Activated effector memory CD4-positive, alpha-beta T cell treated with anti-CD3 and anti-CD28 coated beads, Interleukin-2, amount 50 U/mL, for 16 hours (primary cell): Measurements from ENCODE around the gene RCAN3.
"Not testable (repeated sequence)": the region's sequence is repeated elsewhere in the genome, so short reads cannot be mapped to it uniquely, and the experiment has no call there.

Experiments
- DNase-seq: peaks from one replicate; pipeline ENCODE4 v3.0.0-alpha.2; 2020

The RCAN3 gene

DNA sequence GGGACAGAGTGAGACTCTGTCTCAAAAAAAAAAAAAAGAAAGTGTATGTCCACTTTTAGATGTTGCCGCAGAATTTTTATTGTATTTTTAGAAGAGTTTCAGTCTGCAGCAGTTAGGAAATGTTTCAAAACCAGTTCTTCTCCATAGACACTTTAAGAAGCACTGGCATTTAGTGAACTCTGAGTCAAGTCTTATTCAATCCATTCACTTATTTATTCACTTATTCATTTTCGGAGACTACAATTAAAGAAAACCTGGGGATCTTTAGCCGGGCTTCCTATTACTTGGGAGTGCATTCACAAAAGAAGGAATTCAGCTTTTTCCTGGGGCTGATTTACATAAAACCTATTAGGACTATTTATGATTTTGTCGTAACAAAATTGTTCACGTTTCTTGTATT is 12.3 kb downstream of the RCAN3 start:
- no peak for DNase-seq

DNA sequence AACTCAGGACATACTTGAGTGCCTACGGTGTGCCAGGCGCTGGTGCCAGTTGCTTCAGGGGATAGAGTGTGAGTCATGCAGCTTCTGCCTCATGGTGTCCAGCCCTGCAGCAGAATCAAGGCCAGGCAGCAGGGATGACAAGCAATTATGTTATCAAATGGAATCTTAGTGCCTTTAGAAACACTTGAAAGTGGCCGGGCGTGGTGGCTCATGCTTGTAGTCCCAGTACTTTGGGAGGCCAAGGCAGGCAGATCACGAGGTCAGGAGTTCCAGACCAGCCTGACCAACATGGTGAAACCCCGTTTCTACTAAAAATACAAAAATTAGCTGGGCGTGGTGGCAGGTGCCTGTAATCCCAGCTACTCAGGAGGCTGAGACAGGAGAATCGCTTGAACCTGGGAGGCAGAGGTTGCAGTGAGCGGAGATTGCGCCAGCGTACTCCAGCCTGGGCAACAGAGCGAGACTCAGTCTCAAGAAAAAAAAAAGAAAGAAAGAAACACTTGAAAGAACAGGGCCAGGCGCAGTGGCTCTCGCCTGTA is 13.1 kb downstream of the RCAN3 start:
- not testable (repeated sequence) for DNase-seq

DNA sequence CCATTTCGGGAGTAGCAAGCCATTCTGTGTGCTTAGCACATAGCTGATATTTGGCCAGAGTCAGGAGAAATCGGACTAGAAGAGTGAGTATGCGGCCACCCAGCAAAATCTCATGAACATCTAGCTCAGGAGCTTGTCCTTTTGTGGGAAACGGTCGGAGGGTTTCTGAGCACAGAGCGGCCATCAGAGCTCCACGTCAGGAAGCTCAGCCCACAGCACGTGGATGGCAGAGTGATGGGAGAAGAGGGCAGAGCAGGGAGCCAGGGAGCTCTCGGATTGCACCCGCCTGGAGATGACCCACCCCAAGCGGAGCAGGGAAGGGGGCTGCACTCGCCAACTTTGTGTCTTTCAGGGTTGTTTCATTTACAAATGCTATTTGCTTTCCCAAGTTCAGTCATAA is 13.9 kb downstream of the RCAN3 start:
- no peak for DNase-seq

DNA sequence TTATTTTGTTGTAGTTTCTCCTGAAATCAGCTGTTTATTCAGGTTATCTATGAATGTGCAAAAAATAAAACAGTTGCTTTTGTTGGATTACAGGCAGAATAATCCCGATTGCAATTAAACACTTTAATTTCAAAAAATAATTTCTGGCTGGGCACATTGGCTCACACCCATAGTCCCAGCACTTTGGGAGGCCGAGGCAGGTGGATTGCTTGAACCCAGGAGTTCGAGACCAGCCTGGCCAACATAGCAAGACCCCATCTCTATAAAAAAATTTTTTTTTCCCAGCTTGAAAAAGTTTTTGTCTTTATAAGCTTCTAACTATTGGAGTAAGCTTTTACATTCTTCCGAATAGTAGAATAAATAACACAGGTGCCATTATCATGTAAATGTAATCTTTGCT is 15.3 kb downstream of the RCAN3 start:
- no peak for DNase-seq

DNA sequence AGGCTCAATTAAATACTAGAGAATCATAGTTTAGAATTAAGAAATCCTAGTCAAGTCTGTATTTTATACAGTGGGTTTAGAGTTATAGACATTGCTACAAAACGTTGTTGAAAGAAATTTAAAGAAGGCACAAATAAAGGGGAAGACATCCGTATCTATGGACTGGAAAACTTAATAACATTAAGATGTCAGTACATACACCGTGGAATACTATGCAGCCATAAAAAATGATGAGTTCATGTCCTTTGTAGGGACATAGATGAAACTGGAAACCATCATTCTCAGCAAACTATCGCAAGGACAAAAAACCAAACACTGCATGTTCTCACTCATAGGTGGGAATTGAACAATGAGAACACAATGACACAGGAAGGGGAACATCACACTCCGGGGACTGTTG is 17.6 kb downstream of the RCAN3 start:
- DNase-seq: not testable (repeated sequence)

DNA sequence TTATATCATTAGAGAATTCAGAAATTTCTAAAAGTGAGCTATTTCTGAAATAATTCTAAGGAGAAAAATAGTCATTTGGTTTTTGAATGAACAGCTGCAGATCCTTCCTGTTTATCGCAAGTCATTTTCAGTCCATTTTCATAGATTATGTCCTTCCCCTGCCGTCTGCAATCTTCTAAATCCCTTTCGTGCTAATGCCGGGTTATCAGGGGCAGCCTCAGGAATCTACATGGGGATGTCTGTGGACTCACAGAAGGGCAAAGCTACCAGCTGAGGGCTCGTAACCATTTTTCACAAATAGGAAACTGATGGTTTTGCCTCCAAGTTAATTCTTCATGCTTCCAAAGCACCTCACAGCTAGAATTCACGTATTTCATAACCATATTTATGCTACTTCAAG is 23.0 kb downstream of the RCAN3 start:
- no peak for DNase-seq

DNA sequence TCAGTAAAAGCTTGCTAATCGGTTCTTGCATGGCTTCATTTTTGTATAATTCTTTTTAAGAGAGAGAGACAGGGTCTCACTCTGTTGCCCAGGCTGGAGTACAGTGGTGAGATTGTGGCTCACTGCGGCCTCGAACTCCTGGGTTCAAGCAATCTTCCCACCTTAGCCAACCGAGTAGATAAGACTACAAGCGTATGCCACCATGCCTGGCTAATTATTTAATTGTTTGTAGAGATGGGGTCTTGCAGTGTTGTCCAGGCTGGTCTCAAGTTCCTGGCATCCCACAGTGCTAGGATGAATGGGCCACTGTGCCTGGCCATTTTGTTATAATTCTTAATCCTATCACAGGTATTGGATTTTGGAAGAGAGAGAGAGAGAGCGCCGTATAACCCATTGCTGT is 23.4 kb downstream of the RCAN3 start:
- no peak for DNase-seq

DNA sequence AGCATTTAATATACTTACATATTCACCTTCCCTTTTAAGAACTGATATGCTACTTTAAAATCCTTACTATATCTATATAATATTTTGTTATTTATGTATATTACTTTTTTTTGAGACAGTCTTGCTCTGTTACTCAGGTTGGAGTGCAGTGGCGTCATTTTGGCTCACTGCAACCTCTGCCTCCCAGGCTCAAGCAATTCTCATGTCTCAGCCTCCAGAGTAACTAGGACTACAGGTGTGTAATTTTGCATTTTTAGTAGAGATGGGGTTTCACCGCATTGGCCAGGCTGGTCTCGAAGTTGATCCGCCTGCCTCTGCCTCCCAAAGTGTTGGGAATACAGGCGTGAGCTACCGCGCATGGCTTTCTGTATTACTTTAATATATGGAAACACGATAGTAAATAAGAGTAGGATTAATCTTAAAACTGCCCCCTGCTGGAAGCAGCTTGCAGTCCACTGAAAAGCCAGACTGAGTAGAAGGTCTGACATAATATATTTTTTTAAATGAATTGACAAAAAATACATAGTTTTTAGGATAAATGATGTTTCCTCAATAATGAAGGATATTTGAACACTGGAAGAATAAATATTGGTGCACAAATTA is 24.4 kb downstream of the RCAN3 start:
- peak; percentile 78 for DNase-seq

DNA sequence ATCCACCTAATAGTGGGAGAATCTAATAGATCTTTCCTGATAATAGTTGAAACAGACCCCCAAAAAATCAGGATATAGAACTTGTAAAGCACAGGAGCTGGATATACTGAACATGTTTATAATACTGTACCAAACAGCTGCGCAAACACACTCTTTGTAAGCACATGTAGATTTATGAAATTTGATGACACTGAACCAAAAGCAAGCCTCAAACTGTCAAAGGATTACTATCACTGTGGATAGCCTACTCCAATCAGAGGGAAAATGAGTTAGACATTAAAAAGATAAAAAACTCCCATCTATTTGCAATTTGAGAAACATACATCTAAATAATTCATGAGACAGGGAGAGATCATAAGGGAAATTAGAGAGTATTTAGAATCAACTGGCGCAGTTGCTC is 26.1 kb downstream of the RCAN3 start:
- no peak for DNase-seq

DNA sequence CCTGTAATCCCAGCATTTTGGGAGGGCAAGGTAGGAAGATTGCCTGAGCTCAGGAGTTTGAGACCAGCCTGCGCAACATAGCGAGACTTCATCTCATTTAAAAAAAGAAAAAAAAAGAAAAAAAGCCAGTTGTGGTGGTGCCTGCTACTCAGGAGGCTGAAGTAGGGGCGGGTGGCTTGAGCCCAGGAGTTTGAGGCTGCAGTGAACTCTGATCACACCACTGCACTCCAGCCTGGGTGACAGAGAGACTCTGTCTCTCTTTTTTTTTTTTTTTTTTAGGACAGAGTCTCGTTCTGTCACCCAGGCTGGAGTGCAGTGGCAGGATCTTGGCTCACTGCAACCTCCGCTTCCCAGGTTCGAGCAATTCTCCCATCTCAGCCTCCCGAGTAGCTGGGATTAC is 26.7 kb downstream of the RCAN3 start:
- not testable (repeated sequence) for DNase-seq

DNA sequence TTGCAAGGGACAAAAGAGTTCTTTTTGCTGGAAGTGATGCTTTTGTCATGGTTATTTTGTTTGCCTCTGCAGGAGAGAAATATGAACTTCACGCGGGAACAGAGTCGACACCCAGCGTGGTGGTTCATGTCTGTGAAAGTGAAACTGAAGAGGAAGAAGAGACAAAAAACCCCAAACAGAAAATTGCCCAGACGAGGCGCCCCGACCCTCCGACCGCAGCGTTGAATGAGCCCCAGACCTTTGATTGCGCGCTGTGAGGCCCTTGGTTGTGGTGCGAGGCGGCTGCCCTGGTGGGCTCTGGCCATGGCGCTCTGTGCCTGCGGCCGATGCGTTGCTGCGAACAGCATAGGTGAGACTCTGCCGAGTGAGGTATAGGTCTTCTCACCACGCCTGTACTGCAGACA is 32.4 kb downstream of the RCAN3 start:
- peak; percentile 90 for DNase-seq

DNA sequence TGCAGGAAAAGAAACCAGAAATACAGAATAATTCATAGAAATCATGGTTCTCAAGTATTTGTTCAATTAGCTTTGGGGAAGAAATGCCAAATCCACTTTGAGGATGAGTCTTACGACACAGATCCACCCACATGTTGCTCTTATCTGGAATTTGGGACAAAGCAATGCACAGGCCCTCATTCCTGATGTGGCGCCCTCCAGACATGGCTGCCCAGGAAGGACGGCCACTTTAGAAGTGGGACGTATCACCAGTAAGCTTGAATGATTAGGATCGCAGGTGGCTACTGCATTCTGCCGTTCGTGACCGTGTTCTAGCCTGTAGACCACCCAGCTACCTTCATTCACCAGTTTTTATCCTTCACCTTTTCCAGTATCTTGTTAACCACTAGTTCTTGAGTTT is 33.1 kb downstream of the RCAN3 start:
- DNase-seq: no peak

DNA sequence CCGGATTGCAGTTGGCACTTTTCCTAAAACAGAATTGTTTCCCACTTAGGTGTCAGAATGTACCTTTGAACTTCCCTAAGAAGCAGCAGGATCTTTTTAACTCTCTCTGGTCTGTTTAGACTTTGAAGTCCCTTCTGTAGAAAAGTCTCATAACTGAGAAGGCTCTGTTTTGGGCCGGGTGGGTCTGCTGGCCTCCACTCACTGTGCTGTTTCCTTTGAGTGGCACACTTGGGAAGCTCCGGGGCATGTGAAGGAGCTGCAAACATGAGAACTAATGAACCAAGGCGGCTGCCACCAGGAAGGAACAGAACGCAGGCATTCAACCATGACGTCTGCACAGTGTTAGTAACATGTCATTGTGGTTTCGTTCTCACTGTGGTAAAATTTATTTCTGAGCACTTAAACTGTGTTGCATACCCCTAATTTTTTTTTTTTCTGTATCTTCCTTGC is 33.8 kb downstream of the RCAN3 start:
- DNase-seq: peak; percentile 89

DNA sequence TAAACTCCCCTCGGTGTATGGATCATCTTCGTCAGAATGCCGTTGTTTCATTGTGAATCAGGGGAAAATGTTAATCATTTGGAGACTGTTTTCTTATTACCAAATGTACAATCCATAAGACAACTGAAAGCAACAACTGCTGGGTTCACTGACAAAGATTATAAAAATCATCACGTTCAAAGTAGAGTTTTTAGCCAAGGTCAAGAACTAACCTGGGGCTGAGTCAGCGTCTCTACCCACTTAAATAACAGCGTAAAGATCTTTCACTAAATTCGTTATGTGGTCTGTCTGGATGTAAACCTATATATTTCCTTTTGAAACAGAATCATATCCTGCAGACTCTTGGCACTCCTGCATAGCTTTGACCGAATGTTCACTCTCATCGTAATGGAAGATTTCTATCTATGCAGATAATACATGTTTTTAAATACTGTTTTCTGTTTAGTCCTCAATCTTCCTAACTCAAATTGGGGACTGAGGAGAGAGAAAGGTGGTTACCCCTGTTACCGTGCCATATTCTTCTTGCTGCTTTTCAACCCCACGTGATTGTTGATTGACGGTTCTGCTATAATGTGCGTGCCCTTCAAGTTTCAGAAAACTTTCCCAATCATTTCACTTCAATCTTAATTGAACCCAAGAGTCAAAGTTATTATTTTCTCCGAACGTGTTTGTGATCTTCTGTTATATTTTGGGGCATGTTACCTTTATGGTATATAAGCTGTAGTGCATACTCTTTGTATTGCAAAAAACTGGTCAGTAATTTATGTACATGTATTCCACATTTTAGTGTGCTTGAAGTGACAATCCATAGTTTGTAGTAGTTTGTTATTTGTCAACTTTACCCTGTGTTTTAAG is 37.6 kb downstream of the RCAN3 start:
- DNase-seq: no peak

DNA sequence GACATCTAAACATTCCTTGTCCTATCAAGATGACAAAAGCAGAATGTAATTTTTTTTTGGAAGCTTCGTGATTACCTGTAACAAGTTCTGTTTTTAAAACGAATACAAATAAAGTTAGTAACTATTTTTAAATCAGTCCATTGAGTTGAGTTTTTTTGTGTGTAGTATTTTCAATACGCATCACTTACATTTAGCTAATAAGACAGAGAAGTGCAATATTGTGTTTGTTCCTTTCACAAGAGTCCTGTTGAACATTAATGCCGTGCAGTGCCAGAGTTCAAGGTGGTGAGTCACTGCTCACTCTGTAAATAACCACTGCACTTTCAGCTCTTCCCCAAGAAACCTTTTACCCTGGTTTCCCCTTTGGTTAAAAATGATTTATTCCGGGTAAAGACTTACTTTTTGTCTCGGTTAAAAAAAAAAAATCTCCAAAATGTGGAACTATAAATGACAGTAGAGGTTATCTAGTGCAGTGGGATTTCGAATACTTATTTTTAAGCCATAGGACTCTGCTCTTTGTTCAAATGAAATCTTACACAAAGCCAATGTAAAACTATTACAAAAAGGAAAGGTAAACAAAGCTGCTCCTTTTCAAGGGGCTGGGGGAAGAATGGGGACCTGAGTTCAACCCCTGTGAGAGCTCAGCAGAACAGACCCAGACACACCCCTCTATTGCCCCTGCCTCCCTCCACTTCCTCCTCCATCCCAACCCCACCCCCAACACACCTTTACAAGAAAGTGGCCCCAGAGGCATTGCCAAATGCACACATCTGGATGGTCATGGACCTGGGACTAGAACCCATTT is 38.5 kb downstream of the RCAN3 start:
- DNase-seq: peak; percentile 77

DNA sequence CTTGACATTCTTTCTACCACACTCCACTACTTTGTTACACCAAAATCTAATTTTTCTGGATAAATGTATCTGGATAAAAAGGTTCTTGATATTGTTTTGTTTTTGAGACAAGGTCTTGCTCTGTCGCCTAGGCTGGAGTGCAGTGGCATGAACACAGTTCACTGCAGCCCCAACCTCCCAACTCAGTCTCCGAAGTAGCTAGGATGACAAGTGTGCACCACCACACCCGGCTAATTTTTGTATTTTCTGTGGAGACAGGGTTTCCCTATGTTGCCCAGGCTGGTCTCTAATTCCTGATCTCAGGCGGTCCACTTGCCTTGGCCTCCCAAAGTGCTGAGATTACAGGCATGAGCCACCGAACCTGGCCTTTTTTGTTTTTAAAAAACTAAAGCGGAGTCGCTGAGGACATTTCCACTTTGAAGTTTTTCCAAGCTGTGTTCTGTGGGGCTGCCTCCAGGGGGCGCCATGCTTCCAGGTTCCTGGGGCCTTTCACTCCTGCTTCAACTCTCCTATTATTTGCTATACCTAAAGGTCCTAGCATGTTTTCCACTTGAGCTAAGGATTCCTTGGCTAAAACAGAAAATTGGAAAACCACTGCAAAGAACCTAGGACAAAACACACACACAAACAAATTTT is 39.2 kb downstream of the RCAN3 start:
- DNase-seq: peak; percentile 71

DNA sequence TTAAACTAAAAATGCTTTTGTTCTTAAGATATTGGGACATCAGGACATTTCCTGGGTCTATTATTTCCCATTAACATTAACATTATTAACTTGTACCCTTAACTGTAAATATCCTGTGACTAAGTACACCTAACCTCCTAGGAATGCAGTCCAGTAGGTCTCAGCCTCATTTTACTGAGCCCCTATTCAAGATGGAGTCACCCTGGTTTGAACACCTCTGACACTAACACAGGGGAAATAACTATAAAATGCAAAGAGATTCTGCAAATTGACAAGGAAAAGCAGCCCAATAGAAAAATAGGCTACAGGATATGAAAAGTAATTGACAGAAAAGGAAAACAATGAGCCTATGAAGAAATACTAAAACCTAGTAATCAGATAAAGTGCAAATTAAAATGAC is 41.6 kb downstream of the RCAN3 start:
- no peak for DNase-seq

DNA sequence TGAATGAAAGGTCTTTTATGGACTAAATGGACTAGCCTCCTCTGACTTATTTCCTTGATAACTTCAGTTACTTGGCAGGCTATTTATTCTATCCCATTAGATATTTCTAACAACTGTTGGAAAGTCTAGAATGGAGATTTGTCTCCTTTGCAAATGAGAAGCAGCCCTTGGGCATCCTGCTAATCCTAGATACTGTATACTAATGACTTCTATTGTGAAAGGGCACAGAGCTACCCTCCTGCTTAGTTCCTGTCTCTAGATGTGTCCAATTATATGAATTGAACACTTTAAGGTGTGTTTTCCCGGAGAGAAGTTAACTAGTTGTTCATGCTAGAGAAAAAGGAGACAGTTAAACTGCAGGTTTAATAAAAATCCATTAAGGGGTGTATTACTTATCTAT is 43.0 kb downstream of the RCAN3 start:
- no peak for DNase-seq

DNA sequence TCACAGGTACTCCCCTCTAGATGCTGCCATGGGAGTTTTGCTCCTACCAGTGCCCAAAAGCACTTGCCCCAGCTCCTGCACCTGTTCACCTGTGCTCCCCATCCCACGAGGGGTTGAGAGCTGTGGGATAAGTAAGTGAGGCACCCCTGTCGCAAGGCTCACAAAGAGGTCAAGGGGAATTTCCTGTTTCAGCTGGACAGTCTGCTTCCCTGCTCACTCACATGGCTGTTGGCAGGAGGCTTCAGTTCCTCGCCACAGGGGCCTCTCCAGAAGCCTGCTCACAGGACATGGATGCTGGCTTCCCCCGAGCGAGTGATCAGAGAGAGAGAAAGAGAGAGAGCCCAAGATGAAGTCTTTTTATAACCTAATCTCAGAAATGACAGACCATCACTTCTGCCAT is 44.6 kb downstream of the RCAN3 start:
- peak; percentile 28 for DNase-seq

DNA sequence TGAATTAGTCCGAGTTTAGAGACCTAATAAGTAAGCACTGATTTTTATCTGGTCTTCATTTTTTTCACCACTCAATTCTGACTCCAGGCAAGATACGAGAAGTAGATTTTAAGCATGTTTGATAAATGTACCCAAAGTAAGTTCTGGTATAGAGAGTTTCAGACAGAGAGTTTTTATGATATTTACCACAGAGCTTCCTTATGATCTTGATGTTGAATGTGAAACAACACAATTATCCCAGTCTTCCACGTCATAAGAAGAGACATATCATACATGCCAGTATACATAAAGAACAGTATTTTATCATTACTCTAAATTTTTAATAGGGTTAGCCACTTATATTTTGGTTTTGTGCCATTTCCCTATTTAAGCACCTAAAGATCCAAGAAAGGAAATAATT is 45.4 kb downstream of the RCAN3 start:
- DNase-seq: no peak

DNA sequence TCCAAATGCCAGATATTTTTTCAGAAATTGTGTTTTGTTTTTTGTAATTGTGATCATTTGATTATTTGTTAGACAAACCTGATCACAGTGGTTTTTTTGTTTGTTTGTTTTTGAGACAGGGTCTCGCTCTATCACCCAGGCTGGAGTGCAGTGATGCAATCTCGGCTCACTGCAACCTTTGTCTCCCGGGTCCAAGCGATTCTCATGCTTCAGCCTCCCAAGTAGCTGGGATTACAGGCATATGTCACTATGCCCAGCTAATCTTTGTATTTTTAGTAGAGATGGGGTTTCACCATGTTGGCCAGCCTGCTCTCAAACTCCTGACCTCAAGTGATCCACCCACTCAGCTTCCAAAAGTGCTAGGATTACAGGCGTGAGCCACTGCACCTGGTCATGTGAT is 46.6 kb downstream of the RCAN3 start:
- DNase-seq: not testable (repeated sequence)

DNA sequence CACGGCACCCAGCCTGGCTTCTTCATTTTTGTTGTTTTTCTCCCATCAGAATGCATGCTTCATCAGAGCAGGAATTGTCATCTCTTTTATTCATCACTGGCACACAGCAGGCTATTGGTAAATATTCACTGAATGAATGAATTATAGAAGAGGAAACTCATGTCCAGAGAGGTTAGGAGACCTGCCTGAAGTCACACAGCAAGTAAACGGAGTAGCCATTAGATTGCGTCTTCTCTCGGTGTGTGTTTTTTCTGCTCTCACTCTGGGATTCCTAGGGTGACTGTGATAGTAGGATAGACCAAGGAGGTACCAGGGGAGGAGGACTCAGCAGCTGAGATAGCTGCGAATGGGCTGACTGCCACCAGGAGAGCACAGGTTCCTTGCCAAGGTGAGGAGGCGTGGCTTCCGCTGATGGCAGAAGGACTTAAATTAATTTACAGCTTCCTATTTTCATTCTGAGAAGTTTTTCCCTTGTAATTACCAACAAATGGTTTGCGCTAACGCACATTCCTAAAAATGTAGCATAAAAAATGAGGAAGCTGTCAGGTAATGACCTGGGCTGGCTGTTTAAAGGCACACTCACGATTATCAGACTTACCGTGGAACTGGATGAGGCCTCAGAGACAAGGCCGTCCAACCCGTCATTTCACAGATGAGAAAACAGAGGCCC is 48.8 kb downstream of the RCAN3 start:
- peak; percentile 31 for DNase-seq
